ENCODE measurements around the gene MAGEA10. TPM values are rescaled to one million over a fixed set of nuclear protein-coding genes. Genes with fewer than 3 reads are reported as not detected.

Gene MAGEA10
- total RNA-seq, 1 donor from 2014 or later, result not detected

DNA sequence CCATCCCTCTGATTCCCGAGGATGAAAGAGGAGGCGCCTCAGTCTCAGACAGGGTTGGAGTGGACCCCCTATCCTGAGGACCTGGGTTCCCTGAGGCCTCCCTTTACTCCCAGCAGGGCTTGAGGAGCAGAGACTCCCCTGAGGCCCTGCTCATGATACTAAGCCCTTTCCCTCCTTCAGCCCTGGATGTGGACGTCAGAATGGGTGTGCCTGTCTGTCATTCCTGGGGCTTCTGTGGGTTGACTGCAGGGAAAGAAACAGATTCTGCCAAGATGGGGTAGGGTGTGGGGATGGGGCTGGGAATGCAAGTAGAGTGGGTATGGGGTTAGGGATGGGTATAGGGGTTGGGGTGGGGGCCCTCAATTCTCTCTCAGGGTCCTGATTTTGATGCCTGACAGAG lies 21.1 kb downstream of the MAGEA10 start:
- intact Hi-C loops (cut with DNase I), result no loop called here
- Histone ChIP-seq H3K9me3 (no peaks in the 10 kb centered on the region), H3K27me3 (ENCODE audit: low read depth) (no peaks in the 10 kb centered on the region), H3K27ac (no peak overlapping the region), H3K4me3 (no peak overlapping the region), H3K36me3 (no peaks in the 10 kb centered on the region), H3K4me1 (no peaks in the 10 kb centered on the region)
- ATAC-seq (no peak), DNase-seq (no peak)
- TF ChIP-seq, protein P1, sequence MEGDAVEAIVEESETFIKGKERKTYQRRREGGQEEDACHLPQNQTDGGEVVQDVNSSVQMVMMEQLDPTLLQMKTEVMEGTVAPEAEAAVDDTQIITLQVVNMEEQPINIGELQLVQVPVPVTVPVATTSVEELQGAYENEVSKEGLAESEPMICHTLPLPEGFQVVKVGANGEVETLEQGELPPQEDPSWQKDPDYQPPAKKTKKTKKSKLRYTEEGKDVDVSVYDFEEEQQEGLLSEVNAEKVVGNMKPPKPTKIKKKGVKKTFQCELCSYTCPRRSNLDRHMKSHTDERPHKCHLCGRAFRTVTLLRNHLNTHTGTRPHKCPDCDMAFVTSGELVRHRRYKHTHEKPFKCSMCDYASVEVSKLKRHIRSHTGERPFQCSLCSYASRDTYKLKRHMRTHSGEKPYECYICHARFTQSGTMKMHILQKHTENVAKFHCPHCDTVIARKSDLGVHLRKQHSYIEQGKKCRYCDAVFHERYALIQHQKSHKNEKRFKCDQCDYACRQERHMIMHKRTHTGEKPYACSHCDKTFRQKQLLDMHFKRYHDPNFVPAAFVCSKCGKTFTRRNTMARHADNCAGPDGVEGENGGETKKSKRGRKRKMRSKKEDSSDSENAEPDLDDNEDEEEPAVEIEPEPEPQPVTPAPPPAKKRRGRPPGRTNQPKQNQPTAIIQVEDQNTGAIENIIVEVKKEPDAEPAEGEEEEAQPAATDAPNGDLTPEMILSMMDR (IDR thresholded peaks at IDR 0.05), result no peak

DNA sequence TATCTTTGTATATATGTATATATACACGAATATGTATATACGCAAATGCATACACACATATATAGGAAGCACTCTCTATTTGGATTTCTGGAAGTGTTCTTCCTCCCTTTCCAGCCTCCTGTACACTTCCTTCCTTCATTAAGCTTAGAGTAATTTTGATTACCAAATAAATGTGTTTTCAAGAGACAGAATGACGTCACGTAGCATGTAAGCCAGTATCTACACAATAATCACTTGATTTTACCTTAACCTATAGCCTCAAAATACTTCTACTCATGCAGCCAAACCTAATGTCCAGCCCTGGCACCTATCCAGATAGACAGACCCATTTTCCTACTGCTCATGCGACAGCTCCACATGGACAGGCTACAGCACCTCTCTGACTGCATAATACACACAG lies 29.9 kb downstream of the MAGEA10 start:
- no peak for DNase-seq
- Histone ChIP-seq H3K36me3 (no peaks in the 10 kb centered on the region), H3K4me3 (no peak overlapping the region), H3K27me3 (ENCODE audit: low read depth) (no peaks in the 10 kb centered on the region), H3K27ac (no peak overlapping the region), H3K9me3 (no peaks in the 10 kb centered on the region), H3K4me1 (no peaks in the 10 kb centered on the region)
- intact Hi-C loops (cut with DNase I), result no loop called here
- TF ChIP-seq, protein P1 (IDR thresholded peaks at IDR 0.05), result no peak
- ATAC-seq, result no peak

GRCh38 chrX:152103866-152104265 lies 34.5 kb downstream of the MAGEA10 start:
- Histone ChIP-seq H3K4me3 (no peak overlapping the region), H3K4me1 (no peaks in the 10 kb centered on the region), H3K9me3 (no peaks in the 10 kb centered on the region), H3K27ac (no peak overlapping the region), H3K36me3 (no peaks in the 10 kb centered on the region), H3K27me3 (ENCODE audit: low read depth) (no peaks in the 10 kb centered on the region)
- TF ChIP-seq, protein P1 (IDR thresholded peaks at IDR 0.05), result no peak
- DNase-seq (no peak), ATAC-seq (no peak)
- intact Hi-C loops (cut with DNase I), result no loop called here

- Histone ChIP-seq H3K27ac (no peak overlapping the region), H3K9me3 (no peaks in the 10 kb centered on the region), H3K4me3 (no peak overlapping the region), H3K4me1 (no peaks in the 10 kb centered on the region), H3K36me3 (no peaks in the 10 kb centered on the region), H3K27me3 (ENCODE audit: low read depth) (no peaks in the 10 kb centered on the region)
- DNase-seq (no peak), ATAC-seq (no peak)
- intact Hi-C loops (cut with DNase I), result no loop called here
- TF ChIP-seq, protein P1 (IDR thresholded peaks at IDR 0.05), result no peak
Observed at GRCh38 chrX:152086141-152086540, 52.2 kb downstream of the MAGEA10 start.

Other genes with a start within 250 kb of the MAGEA10 start
- not detected for gene MAGEA4, start 225.7 kb downstream of the MAGEA10 start, total RNA-seq
- gene GABRE, start 163.9 kb downstream of the MAGEA10 start, total RNA-seq, result 33.8 TPM